ENCODE data around the gene CBR4. TPM values are rescaled to one million over a fixed set of nuclear protein-coding genes. Genes with fewer than 3 reads are reported as not detected.

The CBR4 gene
- total and polyA plus RNA-seq, 2 donors (not counting 3 experiments of a cell fraction or from before 2014, with no cell fraction given): 4.8 to 26.3 TPM

GRCh38 chr4:169048868-169049414, 38.9 kb upstream of the CBR4 start:
- no peaks in the 10 kb centered on the region for H3K36me3 ChIP-seq (ENCODE audit: control insufficient read depth in 2 of 2, extremely low read depth in 1 of 2, insufficient read depth in 2 of 2, low read length in 2 of 2)
- no peak overlapping the region for H3K4me3 ChIP-seq (replicated peaks in 1 of 3; ENCODE audit: insufficient read depth in 1 of 3, low read depth in 1 of 3, low read length in 3 of 3)
- H2AFZ ChIP-seq (ENCODE audit: low read depth, low read length): no peak overlapping the region
- H3K27ac ChIP-seq (ENCODE audit: insufficient read depth, low read depth, low read length): no peak overlapping the region
- H3K9me1 ChIP-seq (replicated peaks; ENCODE audit: control insufficient read depth, extremely low read depth, insufficient read depth, low read length): no peaks in the 10 kb centered on the region
- POLR2A ChIA-PET: no interaction called here
- H4K20me1 ChIP-seq (replicated peaks; ENCODE audit: control insufficient read depth, extremely low read depth, insufficient read depth, low read length): no peaks in the 10 kb centered on the region
- H3K4me1 ChIP-seq (ENCODE audit: control insufficient read depth, extremely low read depth, insufficient read depth, low read length): peaks cover 17% of the 10 kb centered on the region
- H3K9me3 ChIP-seq (replicated peaks; ENCODE audit: control insufficient read depth, insufficient read depth, low read length): no peaks in the 10 kb centered on the region
- dilution Hi-C loops (cut with MboI; ENCODE audit: extremely low pct_ligation_motif_present, low sequenced_read_pairs): no loop called here
- no peak for TF ChIP-seq GATA2 (IDR thresholded peaks at IDR 0.05; ENCODE audit: insufficient read depth, insufficient read length, low read depth, low read length)
- TF ChIP-seq MYC (IDR thresholded peaks at IDR 0.05; ENCODE audit: low read depth, low read length): no peak
- TF ChIP-seq, protein P1, sequence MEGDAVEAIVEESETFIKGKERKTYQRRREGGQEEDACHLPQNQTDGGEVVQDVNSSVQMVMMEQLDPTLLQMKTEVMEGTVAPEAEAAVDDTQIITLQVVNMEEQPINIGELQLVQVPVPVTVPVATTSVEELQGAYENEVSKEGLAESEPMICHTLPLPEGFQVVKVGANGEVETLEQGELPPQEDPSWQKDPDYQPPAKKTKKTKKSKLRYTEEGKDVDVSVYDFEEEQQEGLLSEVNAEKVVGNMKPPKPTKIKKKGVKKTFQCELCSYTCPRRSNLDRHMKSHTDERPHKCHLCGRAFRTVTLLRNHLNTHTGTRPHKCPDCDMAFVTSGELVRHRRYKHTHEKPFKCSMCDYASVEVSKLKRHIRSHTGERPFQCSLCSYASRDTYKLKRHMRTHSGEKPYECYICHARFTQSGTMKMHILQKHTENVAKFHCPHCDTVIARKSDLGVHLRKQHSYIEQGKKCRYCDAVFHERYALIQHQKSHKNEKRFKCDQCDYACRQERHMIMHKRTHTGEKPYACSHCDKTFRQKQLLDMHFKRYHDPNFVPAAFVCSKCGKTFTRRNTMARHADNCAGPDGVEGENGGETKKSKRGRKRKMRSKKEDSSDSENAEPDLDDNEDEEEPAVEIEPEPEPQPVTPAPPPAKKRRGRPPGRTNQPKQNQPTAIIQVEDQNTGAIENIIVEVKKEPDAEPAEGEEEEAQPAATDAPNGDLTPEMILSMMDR (IDR thresholded peaks at IDR 0.05; ENCODE audit: extremely low read depth in 1 of 2, insufficient read depth in 1 of 2, low read depth in 1 of 2, low read length in 2 of 2): no peak
- TF ChIP-seq POLR2A (IDR thresholded peaks at IDR 0.05; ENCODE audit: low read depth, low read length): no peak
- no peak for TF ChIP-seq EZH2 (IDR thresholded peaks at IDR 0.05; ENCODE audit: borderline replicate concordance, low read depth, low read length, severe bottlenecking)
- TF ChIP-seq JUN (IDR thresholded peaks at IDR 0.05; ENCODE audit: borderline replicate concordance, insufficient read depth, insufficient read length, low read depth): no peak
- H3K27me3 ChIP-seq (ENCODE audit: control insufficient read depth in 2 of 2, insufficient read depth in 2 of 2, low read length in 2 of 2): no peaks in the 10 kb centered on the region
- FAIRE-seq (no peak), DNase-seq (ENCODE audit: low read depth, low spot score) (no peak)
- H3K9ac ChIP-seq (replicated peaks; ENCODE audit: extremely low read depth, insufficient read depth, low read length): no peak overlapping the region
- BruUV-seq (replicated peaks): no TSS peak
- H3K4me2 ChIP-seq (ENCODE audit: insufficient read depth, low read length): no peak overlapping the region
- no peaks in the 10 kb centered on the region for H3K79me2 ChIP-seq (ENCODE audit: control insufficient read depth, insufficient read depth, low read length)
- intact Hi-C loops (cut with micrococcal nuclease): no loop called here
- CTCF ChIA-PET: interaction anchor here (0.6 kb wide), 1 partner anchor 19 kb away, joined by 3 read pairs; no protein-coding TSS in a partner anchor
